Sigmoid colon (tissue), 7 donors: ENCODE results near the gene ELMO3. TPM values are rescaled to one million over a fixed set of nuclear protein-coding genes. Genes with fewer than 3 reads are reported as not detected.

ENCODE experiments used
- DNase-seq: peaks from one replicate; pipeline ENCODE4 v3.0.0-alpha.2; 2019
- H3K27ac ChIP-seq, 4 donors: fragments of 200-600 bp; sonication (generic); one replicate each; pipeline ENCODE4 v1.5.1; 2016 to 2019; ENCODE audit warnings: mild to moderate bottlenecking in 1 of 4
- H3K27me3 ChIP-seq, 3 donors: fragments of 200-600 bp; sonication (generic); one replicate each; pipeline ENCODE4 v1.5.1; 2019; ENCODE audit warnings: mild to moderate bottlenecking in 1 of 3
- H3K36me3 ChIP-seq, 4 donors: fragments of 200-600 bp; sonication (generic); one replicate each; pipeline ENCODE4 v1.5.1; 2016 to 2019
- H3K4me1 ChIP-seq, 4 donors: fragments of 200-600 bp; sonication (generic); one replicate each; pipeline ENCODE4 v1.5.1; 2017 to 2019
- H3K4me3 ChIP-seq, 4 donors: fragments of 200-600 bp; sonication (generic); one replicate each; pipeline ENCODE4 v1.5.1; 2017 to 2019; ENCODE audit warnings: mild to moderate bottlenecking in 2 of 4, moderate library complexity in 1 of 4
- H3K9me3 ChIP-seq, 4 donors: fragments of 200-600 bp in 3 of 4; sonication (generic) in 3 of 4; one replicate each; pipeline versions ENCODE4 v1.5.1 to v1.6.1; 2013 to 2019
- CTCF ChIP-seq, 4 experiments: fragments of 450-650 bp in 3 of 4; fragments of 200-600 bp in 1 of 4; IDR thresholded peaks; one replicate each; pipeline ENCODE4 v1.5.1; 2016 to 2019; ENCODE audit warnings: antibody characterized with exemption in 4 of 4, mild to moderate bottlenecking in 3 of 4, moderate library complexity in 2 of 4
- EP300 ChIP-seq, 4 donors: sonication (generic); formaldehyde crosslinking; IDR thresholded peaks; one replicate each; pipeline ENCODE4 v1.6.1; 2017; ENCODE audit warnings: antibody characterized with exemption in 4 of 4
- POLR2A ChIP-seq, 2 donors: fragments of 450-650 bp; IDR thresholded peaks; one replicate each; pipeline ENCODE4 v1.6.1; 2016; ENCODE audit warnings: antibody characterized with exemption in 2 of 2, mild to moderate bottlenecking in 2 of 2, moderate library complexity in 2 of 2
- POLR2AphosphoS5 ChIP-seq, 4 donors: sonication (generic); formaldehyde crosslinking; IDR thresholded peaks; one replicate each; pipeline ENCODE4 v1.6.1; 2017; ENCODE audit warnings: antibody characterized with exemption in 4 of 4
- WGBS, 2 donors: extraction: QIAGEN DNeasy Blood & Tissue Kit; methylation state at CpG; one replicate each; pipeline ENCODE4 v1.1.7; 2013; 5-methylcytosine and 5-hydroxymethylcytosine counted together
- intact Hi-C: fragments of 100-400 bp; cut with DNase I; formaldehyde crosslinking; loops from one replicate; pipeline ENCODE4 v1.15.1; 2023
- polyA plus RNA-seq, 3 donors: library from polyadenylated mRNA; stranded (reverse); fragments of 200-250 nt; gene quantifications; one replicate each; pipeline ENCODE4 v1.2.3, GENCODE V29; 2013
- total RNA-seq, 4 donors: library from RNA; depleted of rRNA; stranded (reverse); fragments of >200 nt; gene quantifications; one replicate each; pipeline ENCODE4 v1.1.0, GENCODE V29; 2016
- donor health status: healthy with polysubstance abuse.
- donor health status: Bipolar disorder and iron deficiency.
- donor health status: healthy.

ELMO3 gene
- total and polyA plus RNA-seq, 7 donors, result 0.14 to 41.8 (median 1.7) TPM

- intact Hi-C loops, result no loop called here
- Histone ChIP-seq H3K4me1 (peaks cover 0 to 72% (median 71%) of the 10 kb centered on the region in 4 donors), H3K27me3 (peaks cover 34 to 58% (median 46%) of the 10 kb centered on the region in 3 donors), H3K4me3 (peak overlapping the region in 2 of 4 donors; percentile 68 to 92), H3K36me3 (no peaks in the 10 kb centered on the region), H3K9me3 (no peaks in the 10 kb centered on the region), H3K27ac (peak overlapping the region in 1 of 4 donors; percentile 79)
- WGBS, 2 donors, result 67 to 81% methylated on average over 25 of the region's 25 CpGs
- DNase-seq, result no peak
- no peak for TF ChIP-seq CTCF (IDR thresholded peaks at IDR 0.05)
- no peak for TF ChIP-seq POLR2A (IDR thresholded peaks at IDR 0.05)
- no peak for TF ChIP-seq POLR2AphosphoS5 (IDR thresholded peaks at IDR 0.05)
- TF ChIP-seq EP300 (IDR thresholded peaks at IDR 0.05), result no peak
These were observed 37.3 kb upstream of the ELMO3 start for GRCh38 chr16:67161595-67162058.

GRCh38 chr16:67162506-67163163 lies 36.3 kb upstream of the ELMO3 start:
- H3K27ac ChIP-seq, result peak overlapping the region; percentile 68 to 88 (median 71)

GRCh38 chr16:67163164-67163998 lies 35.5 kb upstream of the ELMO3 start:
- H3K4me3 ChIP-seq, result peak overlapping the region; percentile 17 to 47 (median 39)
- intact Hi-C loops, result no loop called here
- peaks cover 34 to 58% (median 46%) of the 10 kb centered on the region in 3 donors for H3K27me3 ChIP-seq
- peaks cover 0 to 72% (median 71%) of the 10 kb centered on the region in 4 donors for H3K4me1 ChIP-seq
- H3K36me3 ChIP-seq, result no peaks in the 10 kb centered on the region
- H3K27ac ChIP-seq, result peak overlapping the region; percentile 68 to 88 (median 71)
- peak; percentile 89 for DNase-seq
- peak in 3 of 4 donors; percentile 35 to 59 (median 52) for TF ChIP-seq POLR2AphosphoS5 (IDR thresholded peaks at IDR 0.05)
- no peak for TF ChIP-seq POLR2A (IDR thresholded peaks at IDR 0.05)
- H3K9me3 ChIP-seq, result no peaks in the 10 kb centered on the region
- WGBS, 2 donors, result 1 to 17% methylated on average over 99 of the region's 99 CpGs

More at GRCh38 chr16:67162506-67163163, 36.3 kb upstream of the ELMO3 start:
- no peak for TF ChIP-seq EP300 (IDR thresholded peaks at IDR 0.05)
- TF ChIP-seq POLR2AphosphoS5 (IDR thresholded peaks at IDR 0.05), result no peak
- no peak for TF ChIP-seq POLR2A (IDR thresholded peaks at IDR 0.05)
- no peak for TF ChIP-seq CTCF (IDR thresholded peaks at IDR 0.05)
- Histone ChIP-seq H3K4me1 (peaks cover 0 to 72% (median 71%) of the 10 kb centered on the region in 4 donors), H3K27me3 (peaks cover 34 to 58% (median 46%) of the 10 kb centered on the region in 3 donors), H3K4me3 (peak overlapping the region in 3 of 4 donors; percentile 35 to 47 (median 43)), H3K36me3 (no peaks in the 10 kb centered on the region), H3K9me3 (no peaks in the 10 kb centered on the region)
- WGBS, 2 donors, result 22 to 78% methylated on average over 44 of the region's 44 CpGs
- intact Hi-C loops, result no loop called here
- DNase-seq, result no peak

- H3K36me3 ChIP-seq, result no peaks in the 10 kb centered on the region
- peaks cover 0 to 73% (median 71%) of the 10 kb centered on the region in 4 donors for H3K4me1 ChIP-seq
- intact Hi-C loops, result no loop called here
- H3K9me3 ChIP-seq, result no peaks in the 10 kb centered on the region
- peak overlapping the region; percentile 17 to 47 (median 39) for H3K4me3 ChIP-seq
- H3K27me3 ChIP-seq, result peaks cover 34 to 58% (median 46%) of the 10 kb centered on the region in 3 donors
- peak overlapping the region; percentile 68 to 88 (median 71) for H3K27ac ChIP-seq
- TF ChIP-seq EP300 (IDR thresholded peaks at IDR 0.05) (no peak), CTCF (IDR thresholded peaks at IDR 0.05) (no peak), POLR2AphosphoS5 (IDR thresholded peaks at IDR 0.05) (no peak), POLR2A (IDR thresholded peaks at IDR 0.05) (no peak)
- WGBS, 2 donors, result 1 to 3% methylated on average over 34 of the region's 34 CpGs
- peak; percentile 79 for DNase-seq
These were observed 34.9 kb upstream of the ELMO3 start for GRCh38 chr16:67163999-67164558.
